ENCODE data around the gene PRPS2.

- TF ChIP-seq POLR2AphosphoS5 (IDR thresholded peaks at IDR 0.05) (no peak), CTCF (IDR thresholded peaks at IDR 0.05 in 8 of 11, conservative IDR thresholded peaks at IDR 0.05 in 3 of 11) (no peak), POLR2A (IDR thresholded peaks at IDR 0.05) (no peak)
These were observed 14.1 kb downstream of the PRPS2 start for GRCh38 chrX:12805333-12805732.
